Endothelial cell of umbilical vein (primary cell): ENCODE measurements around the gene PDE4B. TPM values are rescaled to one million over a fixed set of nuclear protein-coding genes. Genes with fewer than 3 reads are reported as not detected.

Experiments
- BruUV-seq: library from RNA; stranded (reverse); fragments of 400-500 nt; replicated peaks from 2 replicates; lab custom pipeline; 2021; lab: Mats Ljungman, UMichigan
- CTCF ChIA-PET: fragments of 300-600, 350-600 bp; sonication (Branson Sonifier 250); formaldehyde crosslinking; loops from one replicate; lab custom pipeline; 2021; ENCODE audit warnings: antibody characterized with exemption, inconsistent platforms; lab: Charles Lee
- POLR2A ChIA-PET: fragments of 300-600, 350-600 bp; sonication (Branson Sonifier 250); formaldehyde crosslinking; loops from one replicate; lab custom pipeline; 2021; ENCODE audit warnings: antibody characterized with exemption, inconsistent platforms; lab: Charles Lee
- DNase-seq: peaks from one replicate; pipeline ENCODE4 v3.0.0-alpha.2; 2011; ENCODE audit warnings: low read depth, low spot score
- FAIRE-seq: peaks from 2 replicates; lab custom pipeline; 2011; peaks lifted over from hg19 to GRCh38; lab: Jason Lieb, UNC
- H2AFZ ChIP-seq: 2 replicates; pipeline ENCODE4 v1.6.0; 2012; ENCODE audit warnings: low read depth, low read length, control low read depth, inconsistent platforms
- H3K27ac ChIP-seq: 2 replicates; pipeline ENCODE4 v1.5.1; 2011; ENCODE audit warnings: low read depth, mild to moderate bottlenecking, control low read depth, low read length, moderate library complexity; ENCODE audit not compliant: insufficient read depth
- H3K27me3 ChIP-seq, 2 experiments: 2 replicates each; pipeline versions ENCODE4 v1.6.0 to v1.6.1; 2011; ENCODE audit warnings: low read length in 2 of 2, mixed read lengths in 1 of 2; ENCODE audit not compliant: control insufficient read depth in 2 of 2, insufficient read depth in 2 of 2
- H3K36me3 ChIP-seq, 2 experiments: 2 replicates in 1 of 2; 3 replicates in 1 of 2; pipeline ENCODE4 v1.5.1; 2011; ENCODE audit warnings: low read length in 2 of 2, mild to moderate bottlenecking in 1 of 2, moderate library complexity in 1 of 2; ENCODE audit not compliant: control insufficient read depth in 2 of 2, insufficient read depth in 2 of 2; ENCODE audit errors: extremely low read depth in 1 of 2
- H3K4me1 ChIP-seq: 3 replicates; pipeline ENCODE4 v1.5.1; 2011; ENCODE audit warnings: mild to moderate bottlenecking, low read length; ENCODE audit not compliant: control insufficient read depth, insufficient read depth; ENCODE audit errors: extremely low read depth
- H3K4me2 ChIP-seq: 2 replicates; pipeline ENCODE4 v1.6.1; 2011; ENCODE audit warnings: low read length, control low read depth, mixed read lengths; ENCODE audit not compliant: insufficient read depth
- H3K4me3 ChIP-seq, 3 experiments: fragments of 200-600 bp in 1 of 3; sonication (generic), shearing (Covaris generic) in 1 of 3; replicated peaks in 1 of 3; 2 replicates each; pipeline ENCODE4 v1.5.1; 2011 to 2016; ENCODE audit warnings: control low read depth in 3 of 3, low read length in 3 of 3, mild to moderate bottlenecking in 2 of 3, inconsistent platforms in 1 of 3, low read depth in 1 of 3, moderate library complexity in 1 of 3; ENCODE audit not compliant: insufficient read depth in 1 of 3
- H3K79me2 ChIP-seq: 2 replicates; pipeline ENCODE4 v1.6.0; 2012; ENCODE audit warnings: low read length, inconsistent platforms; ENCODE audit not compliant: control insufficient read depth, insufficient read depth
- H3K9ac ChIP-seq: replicated peaks from 2 replicates; pipeline ENCODE3; 2011; ENCODE audit warnings: low read length, control low read depth; ENCODE audit not compliant: insufficient read depth; ENCODE audit errors: extremely low read depth
- H3K9me1 ChIP-seq: replicated peaks from 3 replicates; pipeline ENCODE4 v1.6.0; 2011; ENCODE audit warnings: mild to moderate bottlenecking, low read length; ENCODE audit not compliant: control insufficient read depth, insufficient read depth; ENCODE audit errors: extremely low read depth
- H3K9me3 ChIP-seq: replicated peaks from 2 replicates; pipeline ENCODE4 v1.5.1; 2012; ENCODE audit warnings: low read length, inconsistent platforms; ENCODE audit not compliant: control insufficient read depth, insufficient read depth
- H4K20me1 ChIP-seq: replicated peaks from 2 replicates; pipeline ENCODE3; 2011; ENCODE audit warnings: mild to moderate bottlenecking, low read length; ENCODE audit not compliant: control insufficient read depth, insufficient read depth; ENCODE audit errors: extremely low read depth
- EZH2 ChIP-seq: IDR thresholded peaks from 2 replicates; pipeline ENCODE4 v1.6.1; 2012; ENCODE audit warnings: borderline replicate concordance, low read depth, mild to moderate bottlenecking, moderate library complexity, low read length, inconsistent platforms; ENCODE audit not compliant: severe bottlenecking
- FOS ChIP-seq: IDR thresholded peaks from 2 replicates; pipeline ENCODE4 v1.6.1; 2011; ENCODE audit warnings: mild to moderate bottlenecking, low read length, moderate library complexity, borderline replicate concordance; ENCODE audit not compliant: insufficient read depth
- GATA2 ChIP-seq: IDR thresholded peaks from 2 replicates; pipeline ENCODE4 v1.7.0; 2011; ENCODE audit warnings: low read depth, mild to moderate bottlenecking, moderate library complexity, mixed read lengths, low read length; ENCODE audit not compliant: insufficient read length, insufficient read depth
- JUN ChIP-seq: IDR thresholded peaks from 2 replicates; pipeline ENCODE4 v1.6.1; 2011; ENCODE audit warnings: borderline replicate concordance, low read depth; ENCODE audit not compliant: insufficient read length, insufficient read depth
- MYC ChIP-seq: IDR thresholded peaks from one replicate; pipeline ENCODE4 v1.6.1; 2011; ENCODE audit warnings: mild to moderate bottlenecking, low read depth, low read length
- POLR2A ChIP-seq: IDR thresholded peaks from 2 replicates; pipeline ENCODE4 v1.6.1; 2012; ENCODE audit warnings: low read depth, mild to moderate bottlenecking, control low read depth, low read length
- POLR2AphosphoS5 ChIP-seq: IDR thresholded peaks from 2 replicates; pipeline ENCODE4 v1.6.1; 2012; ENCODE audit warnings: low read depth, mild to moderate bottlenecking, control low read depth, low read length, moderate library complexity; ENCODE audit not compliant: insufficient read depth
- dilution Hi-C: fragments of 300-500 bp; cut with MboI; formaldehyde crosslinking; loops from one replicate; pipeline ENCODE4 v1.15.0; 2019; ENCODE audit warnings: low sequenced_read_pairs; ENCODE audit not compliant: extremely low pct_ligation_motif_present
- intact Hi-C: fragments of 100-400 bp; cut with micrococcal nuclease; formaldehyde crosslinking; loops from one replicate; pipeline ENCODE4 v1.10.0; 2022
- polyA plus RNA-seq, 4 experiments: library from polyadenylated mRNA; depleted of rRNA in 3 of 4; stranded (reverse) in 3 of 4; unstranded in 1 of 4; fragments of >200 nt; gene quantifications; 2 replicates each; pipeline versions ENCODE4 v1.2.1 to v1.2.3, GENCODE V29; 2011 to 2012; ENCODE audit warnings: missing spikeins in 1 of 4
- total RNA-seq: library from RNA; stranded (reverse); gene quantifications from 2 replicates; pipeline ENCODE4 v1.2.3, GENCODE V29; 2021
- TF ChIP-seq, protein P1 (sequence below): IDR thresholded peaks from 2 replicates; pipeline ENCODE4 v1.6.1; 2011; ENCODE audit not compliant: insufficient read depth, insufficient read length
- TF ChIP-seq, protein P2 (sequence below), 2 donors: IDR thresholded peaks; 1 replicate in 1 of 2; 2 replicates in 1 of 2; pipeline ENCODE4 v1.5.1; 2011; ENCODE audit warnings: low read length in 2 of 2, mild to moderate bottlenecking in 2 of 2, moderate library complexity in 2 of 2, control low read depth in 1 of 2, inconsistent platforms in 1 of 2, low read depth in 1 of 2; ENCODE audit not compliant: insufficient read depth in 1 of 2; ENCODE audit errors: extremely low read depth in 1 of 2

The PDE4B gene
- total and polyA plus RNA-seq, 2 donors (not counting 3 experiments of a cell fraction or from before 2014, with no cell fraction given), result 63.5 to 69.8 TPM

DNA sequence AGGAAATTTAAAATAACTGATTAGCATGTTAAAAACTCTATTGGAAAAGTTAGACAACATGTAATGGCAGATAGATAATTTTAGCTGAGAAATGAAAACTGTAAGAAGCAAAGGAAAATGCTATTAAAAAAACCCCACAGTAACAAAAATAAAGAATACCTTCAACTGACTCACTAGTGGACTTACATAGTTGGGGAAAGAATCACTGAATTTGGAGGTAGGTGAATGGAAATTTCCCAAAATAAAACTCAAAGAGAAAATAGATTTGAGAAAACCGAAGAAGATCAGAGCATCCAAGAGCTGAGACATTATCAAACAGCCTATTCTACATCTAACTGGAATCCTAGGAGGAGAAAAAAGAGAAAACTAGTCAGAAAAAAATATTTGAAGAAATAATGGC is 34.7 kb downstream of the PDE4B start:
- dilution Hi-C loops, result no loop called here
- Histone ChIP-seq H3K9me1 (no peaks in the 10 kb centered on the region), H3K27ac (no peak overlapping the region), H3K4me1 (no peaks in the 10 kb centered on the region), H3K36me3 (no peaks in the 10 kb centered on the region), H3K27me3 (no peaks in the 10 kb centered on the region), H4K20me1 (no peaks in the 10 kb centered on the region), H3K9ac (no peak overlapping the region), H2AFZ (no peak overlapping the region), H3K79me2 (no peaks in the 10 kb centered on the region), H3K4me3 (no peak overlapping the region), H3K4me2 (no peak overlapping the region), H3K9me3 (no peaks in the 10 kb centered on the region)
- TF ChIP-seq JUN (no peak), FOS (no peak), MYC (no peak), GATA2 (no peak), POLR2A (no peak), POLR2AphosphoS5 (no peak), EZH2 (no peak)
- TF ChIP-seq, protein P1, sequence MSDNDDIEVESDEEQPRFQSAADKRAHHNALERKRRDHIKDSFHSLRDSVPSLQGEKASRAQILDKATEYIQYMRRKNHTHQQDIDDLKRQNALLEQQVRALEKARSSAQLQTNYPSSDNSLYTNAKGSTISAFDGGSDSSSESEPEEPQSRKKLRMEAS, result no peak
- TF ChIP-seq, protein P2, sequence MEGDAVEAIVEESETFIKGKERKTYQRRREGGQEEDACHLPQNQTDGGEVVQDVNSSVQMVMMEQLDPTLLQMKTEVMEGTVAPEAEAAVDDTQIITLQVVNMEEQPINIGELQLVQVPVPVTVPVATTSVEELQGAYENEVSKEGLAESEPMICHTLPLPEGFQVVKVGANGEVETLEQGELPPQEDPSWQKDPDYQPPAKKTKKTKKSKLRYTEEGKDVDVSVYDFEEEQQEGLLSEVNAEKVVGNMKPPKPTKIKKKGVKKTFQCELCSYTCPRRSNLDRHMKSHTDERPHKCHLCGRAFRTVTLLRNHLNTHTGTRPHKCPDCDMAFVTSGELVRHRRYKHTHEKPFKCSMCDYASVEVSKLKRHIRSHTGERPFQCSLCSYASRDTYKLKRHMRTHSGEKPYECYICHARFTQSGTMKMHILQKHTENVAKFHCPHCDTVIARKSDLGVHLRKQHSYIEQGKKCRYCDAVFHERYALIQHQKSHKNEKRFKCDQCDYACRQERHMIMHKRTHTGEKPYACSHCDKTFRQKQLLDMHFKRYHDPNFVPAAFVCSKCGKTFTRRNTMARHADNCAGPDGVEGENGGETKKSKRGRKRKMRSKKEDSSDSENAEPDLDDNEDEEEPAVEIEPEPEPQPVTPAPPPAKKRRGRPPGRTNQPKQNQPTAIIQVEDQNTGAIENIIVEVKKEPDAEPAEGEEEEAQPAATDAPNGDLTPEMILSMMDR (IDR thresholded peaks at IDR 0.05; ENCODE audit: extremely low read depth in 1 of 2, insufficient read depth in 1 of 2, low read depth in 1 of 2, low read length in 2 of 2), result no peak
- intact Hi-C loops, result no loop called here
- POLR2A ChIA-PET, result no interaction called here
- FAIRE-seq, result no peak
- no peak for DNase-seq
- BruUV-seq, result no TSS peak
- CTCF ChIA-PET, result no interaction called here
